RWPE1 (cell line): Measurements from ENCODE around the gene ADAMTS5.

Source experiments
- CTCF ChIA-PET: fragments of 350-600 bp; sonication (Branson Sonifier 250); formaldehyde crosslinking; extraction: SDS; loops from one replicate; lab custom pipeline; 2021; lab: Yijun Ruan, JAX
- POLR2A ChIA-PET: fragments of 400-600 bp; formaldehyde crosslinking; extraction: SDS; loops from one replicate; lab custom pipeline; 2020; ENCODE audit warnings: antibody characterized with exemption; ENCODE audit not compliant: low non-redundant PET; lab: Yijun Ruan, JAX
- DNase-seq: peaks from one replicate; pipeline ENCODE4 v3.0.0; 2012; ENCODE audit warnings: low spot score
- H3K27ac ChIP-seq: fragments of 450-650 bp; 2 replicates; pipeline ENCODE4 v1.5.1; 2017
- CTCF ChIP-seq: fragments of 450-650 bp; conservative IDR thresholded peaks from 2 replicates; pipeline ENCODE4 v1.5.1; 2017; ENCODE audit warnings: low read depth, mild to moderate bottlenecking

Gene ADAMTS5

GRCh38 chr21:26941421-26941820, 25.5 kb downstream of the ADAMTS5 start:
- H3K27ac ChIP-seq = no peak overlapping the region
- ChIA-PET CTCF (no interaction called here), POLR2A (no interaction called here)
- no peak for TF ChIP-seq CTCF
- DNase-seq = no peak

DNA sequence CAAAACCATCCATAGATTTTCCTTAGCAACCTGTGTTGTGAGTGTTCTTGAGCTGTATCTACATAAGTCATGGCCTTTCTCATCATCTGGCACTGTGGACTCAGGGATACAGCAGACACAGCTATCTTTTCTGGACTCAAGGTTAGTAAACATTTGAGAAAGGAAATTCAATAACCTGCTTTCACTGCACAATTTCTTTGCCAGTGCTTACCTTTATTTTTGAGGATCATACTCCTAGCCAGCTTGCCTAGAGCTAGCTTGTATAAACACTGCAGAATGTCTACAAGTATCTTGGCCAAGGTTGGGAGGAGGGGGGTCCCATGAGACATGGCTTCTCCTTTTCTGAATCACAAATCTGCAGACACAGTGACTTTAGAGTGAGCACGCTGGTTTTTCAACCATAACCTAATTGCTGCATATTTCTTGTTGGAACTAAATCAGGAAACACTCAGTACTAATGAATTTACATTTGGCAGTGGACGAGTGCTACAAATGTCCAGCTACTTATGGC, 27.2 kb downstream of the ADAMTS5 start:
- H3K27ac ChIP-seq = no peak overlapping the region
- TF ChIP-seq CTCF = no peak
- ChIA-PET CTCF (interaction anchor here (0.5 to 0.6 kb wide), 2 partner anchors 26 to 761 kb away, joined by 3 read pairs; no protein-coding TSS in a partner anchor), POLR2A (no interaction called here)
- DNase-seq = no peak

- H3K27ac ChIP-seq = no peak overlapping the region
- no peak for DNase-seq
- ChIA-PET CTCF (interaction anchor here (0.7 kb wide), 1 partner anchor 1126 kb away, joined by 3 read pairs; no protein-coding TSS in a partner anchor), POLR2A (no interaction called here)
- TF ChIP-seq CTCF = no peak
Measured at GRCh38 chr21:26936641-26937040, 30.2 kb downstream of the ADAMTS5 start.

DNA sequence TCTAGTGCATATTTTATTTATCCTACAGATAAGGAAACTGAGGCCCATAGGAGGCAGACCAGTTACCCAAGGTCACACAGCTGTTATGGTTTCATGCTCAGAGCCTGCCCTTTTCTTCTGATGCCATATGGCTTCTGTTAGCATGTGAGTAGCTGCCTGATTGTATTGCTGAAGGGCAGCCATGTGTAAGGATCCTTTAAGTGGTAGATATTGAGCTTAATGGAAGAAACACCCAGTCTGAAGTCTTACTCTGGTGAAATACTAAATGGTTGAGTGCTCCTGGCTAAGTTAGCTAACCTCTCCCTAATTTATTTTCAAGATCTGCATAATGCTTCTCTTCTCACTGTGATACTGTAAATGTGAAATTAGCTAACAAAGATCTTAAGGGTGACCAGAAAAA, 30.9 kb downstream of the ADAMTS5 start:
- ChIA-PET POLR2A (no interaction called here), CTCF (interaction anchor here (0.6 kb wide), 1 partner anchor 1850 kb away, joined by 3 read pairs; no protein-coding TSS in a partner anchor)
- DNase-seq = no peak

GRCh38 chr21:26934383-26934782, 32.5 kb downstream of the ADAMTS5 start:
- DNase-seq = no peak
- TF ChIP-seq CTCF = no peak
- H3K27ac ChIP-seq = no peak overlapping the region
- CTCF ChIA-PET = no interaction called here
- POLR2A ChIA-PET = no interaction called here

More for the DNA sequence above, 30.9 kb downstream of the ADAMTS5 start:
- no peak for TF ChIP-seq CTCF
- no peak overlapping the region for H3K27ac ChIP-seq

- ChIA-PET POLR2A (no interaction called here), CTCF (no interaction called here)
- no peak for DNase-seq
- H3K27ac ChIP-seq = no peak overlapping the region
- no peak for TF ChIP-seq CTCF
Measured at GRCh38 chr21:26933448-26933847, 33.4 kb downstream of the ADAMTS5 start.

- POLR2A ChIA-PET = no interaction called here
- CTCF ChIA-PET = interaction anchor here (0.6 kb wide), 1 partner anchor 478 kb away, joined by 3 read pairs; no protein-coding TSS in a partner anchor
- DNase-seq = no peak
- TF ChIP-seq CTCF = no peak
- no peak overlapping the region for H3K27ac ChIP-seq
Measured at GRCh38 chr21:26925636-26926035, 41.3 kb downstream of the ADAMTS5 start.
